Measurements from ENCODE around the gene TAF6.

- TF ChIP-seq CTCF (IDR thresholded peaks at IDR 0.05) (no peak), POLR2A (IDR thresholded peaks at IDR 0.05) (no peak)
Measured at GRCh38 chr7:100163871-100164270, 44.7 kb upstream of the TAF6 start.

Data from Peyer's patch (tissue), 4 donors.